ENCODE measurements around the gene TMEM62.

Gene TMEM62

DNA sequence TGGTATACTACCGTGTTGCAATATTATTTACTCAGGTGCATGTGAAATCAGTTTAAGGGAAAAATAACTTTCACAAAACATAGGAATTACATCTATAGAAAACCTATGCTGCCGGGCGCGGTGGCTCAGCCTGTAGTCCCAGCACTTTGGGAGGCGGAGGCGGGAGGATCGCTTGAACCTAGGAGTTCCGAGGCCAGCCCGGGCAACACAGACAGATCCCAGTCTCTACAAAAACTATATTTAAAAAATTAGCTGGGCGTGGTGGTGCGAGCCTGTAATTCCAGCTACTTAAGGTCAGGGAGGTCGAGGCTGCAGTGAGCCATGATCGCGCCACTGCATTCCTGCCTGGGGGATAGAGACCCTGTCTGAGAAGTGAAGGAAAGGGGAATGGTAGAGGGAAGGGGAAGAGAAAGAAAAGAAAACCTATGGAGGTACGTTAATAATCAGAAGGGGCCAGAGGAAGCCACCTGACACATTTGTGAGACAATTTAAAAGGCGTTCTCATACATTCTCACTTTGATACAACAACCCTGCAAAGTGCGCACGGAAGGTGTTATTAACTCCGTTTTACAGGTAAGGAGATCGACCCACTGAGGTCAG, 456 bp upstream of the TMEM62 start:
- no peak overlapping the region for H3K18ac ChIP-seq (ENCODE audit: low read length)
- H3K23ac ChIP-seq (ENCODE audit: low read length): no peak overlapping the region
- no peaks in the 10 kb centered on the region for H3K4me1 ChIP-seq (ENCODE audit: control insufficient read depth, low read depth, low read length)
- H3K56ac ChIP-seq (ENCODE audit: low read length): peak overlapping the region; percentile 85
- H3K27me3 ChIP-seq (ENCODE audit: insufficient read depth, low read length, poor library complexity): peaks cover 5% of the 10 kb centered on the region
- H4K5ac ChIP-seq (ENCODE audit: low read length): no peak overlapping the region
- H3K27ac ChIP-seq (ENCODE audit: low read depth, low read length): no peak overlapping the region
- H2AK5ac ChIP-seq (ENCODE audit: low read length): no peak overlapping the region
- H2BK15ac ChIP-seq (replicated peaks; ENCODE audit: low read depth): no peak overlapping the region
- no peak overlapping the region for H3K4ac ChIP-seq (ENCODE audit: low read depth, low read length)
- no peaks in the 10 kb centered on the region for H3K79me2 ChIP-seq (ENCODE audit: control insufficient read depth, insufficient read depth, low read length)
- no peaks in the 10 kb centered on the region for H3K36me3 ChIP-seq (ENCODE audit: control insufficient read depth, insufficient read depth, low read length)
- WGBS (ENCODE audit: extremely low coverage, insufficient coverage, low lambda C conversion rate): no CpG with 5 or more reads among the region's 20 CpGs
- no peak overlapping the region for H4K8ac ChIP-seq (ENCODE audit: low read depth, low read length)
- H3K4me2 ChIP-seq (ENCODE audit: low read length): peak overlapping the region; percentile 44
- H3K4me3 ChIP-seq (ENCODE audit: low read length): peak overlapping the region; percentile 13
- DNase-seq: no peak
- H2BK5ac ChIP-seq (ENCODE audit: low read length): no peak overlapping the region
- no peaks in the 10 kb centered on the region for H3K79me1 ChIP-seq (ENCODE audit: low read length)
- no peak overlapping the region for H2BK120ac ChIP-seq (ENCODE audit: low read depth, low read length)
- H3K9ac ChIP-seq (ENCODE audit: low read length): peak overlapping the region; percentile 62

DNA sequence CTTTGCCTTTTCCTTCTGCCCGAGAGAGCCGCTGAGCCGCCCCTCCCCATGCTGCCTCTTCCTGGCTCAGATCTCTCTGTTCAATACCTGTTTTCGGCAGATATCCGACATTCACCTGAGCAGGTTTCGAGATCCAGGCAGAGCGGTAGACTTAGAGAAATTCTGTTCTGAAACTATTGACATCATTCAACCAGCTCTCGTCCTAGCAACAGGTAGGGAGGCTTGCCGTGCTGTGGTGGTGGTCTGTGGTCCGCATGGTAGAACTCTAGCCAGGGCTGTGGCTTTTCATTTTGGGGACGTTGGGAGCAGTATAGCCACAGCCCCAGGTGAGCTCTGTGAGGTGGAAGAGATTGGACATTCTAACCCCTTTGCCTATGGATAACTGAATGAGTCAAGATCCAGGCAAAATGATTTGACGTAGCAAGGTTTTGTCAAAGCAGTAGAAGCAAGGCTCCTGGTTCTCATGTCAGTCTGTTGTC, 810 bp downstream of the TMEM62 start:
- Histone ChIP-seq H3K79me2 (ENCODE audit: control insufficient read depth, insufficient read depth, low read length) (no peaks in the 10 kb centered on the region), H3K4me2 (ENCODE audit: low read length) (peak overlapping the region; percentile 67), H4K5ac (ENCODE audit: low read length) (no peak overlapping the region), H3K27me3 (ENCODE audit: insufficient read depth, low read length, poor library complexity) (peaks cover 5% of the 10 kb centered on the region), H3K23ac (ENCODE audit: low read length) (peak overlapping the region; percentile 19), H4K8ac (ENCODE audit: low read depth, low read length) (no peak overlapping the region), H3K4me1 (ENCODE audit: control insufficient read depth, low read depth, low read length) (no peaks in the 10 kb centered on the region), H2BK120ac (ENCODE audit: low read depth, low read length) (no peak overlapping the region), H3K36me3 (ENCODE audit: control insufficient read depth, insufficient read depth, low read length) (no peaks in the 10 kb centered on the region), H2BK5ac (ENCODE audit: low read length) (no peak overlapping the region), H3K4ac (ENCODE audit: low read depth, low read length) (no peak overlapping the region), H3K18ac (ENCODE audit: low read length) (no peak overlapping the region), H3K27ac (ENCODE audit: low read depth, low read length) (no peak overlapping the region), H3K79me1 (ENCODE audit: low read length) (no peaks in the 10 kb centered on the region), H3K9ac (ENCODE audit: low read length) (peak overlapping the region; percentile 62), H3K4me3 (ENCODE audit: low read length) (peak overlapping the region; percentile 13), H3K56ac (ENCODE audit: low read length) (peak overlapping the region; percentile 85), H2BK15ac (replicated peaks; ENCODE audit: low read depth) (no peak overlapping the region), H2AK5ac (ENCODE audit: low read length) (no peak overlapping the region)
- DNase-seq: no peak
- no CpG with 5 or more reads among the region's 12 CpGs for WGBS (ENCODE audit: extremely low coverage, insufficient coverage, low lambda C conversion rate)

DNA sequence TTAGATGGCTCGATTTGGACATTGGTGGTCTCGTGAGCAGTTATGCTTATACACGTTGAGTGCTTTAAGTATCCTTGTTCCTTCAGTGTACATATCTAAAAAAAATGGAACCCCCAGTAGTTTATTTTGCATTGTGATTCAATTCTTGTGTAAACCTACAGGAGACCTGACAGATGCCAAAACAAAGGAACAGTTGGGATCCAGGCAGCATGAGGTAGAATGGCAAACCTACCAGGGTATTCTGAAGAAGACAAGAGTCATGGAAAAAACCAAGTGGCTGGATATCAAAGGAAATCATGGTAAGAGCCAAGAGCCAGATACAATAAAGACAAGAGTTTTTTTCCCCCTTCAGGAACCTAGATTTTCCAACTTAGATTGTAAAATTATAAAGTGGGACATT, 2.0 kb downstream of the TMEM62 start:
- Histone ChIP-seq H3K18ac (ENCODE audit: low read length) (no peak overlapping the region), H2BK5ac (ENCODE audit: low read length) (no peak overlapping the region), H3K79me2 (ENCODE audit: control insufficient read depth, insufficient read depth, low read length) (no peaks in the 10 kb centered on the region), H4K8ac (ENCODE audit: low read depth, low read length) (no peak overlapping the region), H3K9ac (ENCODE audit: low read length) (no peak overlapping the region), H3K4me2 (ENCODE audit: low read length) (no peak overlapping the region), H2AK5ac (ENCODE audit: low read length) (no peak overlapping the region), H3K79me1 (ENCODE audit: low read length) (no peaks in the 10 kb centered on the region), H4K5ac (ENCODE audit: low read length) (no peak overlapping the region), H3K27ac (ENCODE audit: low read depth, low read length) (no peak overlapping the region), H3K4me1 (ENCODE audit: control insufficient read depth, low read depth, low read length) (no peaks in the 10 kb centered on the region), H3K27me3 (ENCODE audit: insufficient read depth, low read length, poor library complexity) (peaks cover 5% of the 10 kb centered on the region), H3K4ac (ENCODE audit: low read depth, low read length) (no peak overlapping the region), H2BK15ac (replicated peaks; ENCODE audit: low read depth) (no peak overlapping the region), H3K56ac (ENCODE audit: low read length) (no peak overlapping the region), H3K23ac (ENCODE audit: low read length) (no peak overlapping the region), H3K36me3 (ENCODE audit: control insufficient read depth, insufficient read depth, low read length) (no peaks in the 10 kb centered on the region), H2BK120ac (ENCODE audit: low read depth, low read length) (no peak overlapping the region), H3K4me3 (ENCODE audit: low read length) (no peak overlapping the region)
- no peak for DNase-seq
- no CpG with 5 or more reads among the region's 3 CpGs for WGBS (ENCODE audit: extremely low coverage, insufficient coverage, low lambda C conversion rate)

DNA sequence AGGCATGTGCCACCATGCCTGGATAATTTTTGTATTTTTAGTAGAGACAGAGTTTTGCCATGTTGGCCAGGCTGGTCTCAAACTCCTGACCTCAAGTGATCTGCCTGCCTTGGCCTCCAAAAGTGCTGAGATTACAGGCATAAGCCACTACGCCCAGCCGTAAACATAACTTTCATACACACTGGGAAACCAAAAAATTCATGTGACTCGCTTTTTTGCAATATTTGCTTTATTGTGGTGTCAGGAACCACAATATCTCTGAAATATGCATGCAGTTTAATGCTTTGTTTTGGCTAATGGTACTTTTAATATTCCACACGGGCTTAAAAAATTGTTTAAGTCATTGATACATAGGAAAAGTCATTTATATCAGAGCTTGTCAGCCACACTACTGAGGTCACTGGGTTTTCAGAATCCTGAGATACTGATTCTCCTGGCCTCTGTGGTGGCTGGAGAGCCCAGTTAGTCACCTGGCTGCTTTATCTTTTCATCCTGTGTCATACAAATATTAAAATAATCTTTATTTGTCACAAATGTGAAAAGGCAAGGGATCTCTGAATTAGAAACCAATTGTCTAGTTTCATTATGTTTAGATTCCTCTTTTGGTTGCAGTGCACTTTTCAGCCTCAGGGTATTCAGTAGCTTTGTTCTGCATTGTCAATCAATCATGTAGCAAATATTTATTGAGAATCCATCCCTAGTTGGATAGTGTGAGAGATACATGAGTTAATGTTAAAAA, 10.0 kb downstream of the TMEM62 start:
- H2BK120ac ChIP-seq (ENCODE audit: low read depth, low read length): no peak overlapping the region
- H3K36me3 ChIP-seq (ENCODE audit: control insufficient read depth, insufficient read depth, low read length): no peaks in the 10 kb centered on the region
- H3K27ac ChIP-seq (ENCODE audit: low read depth, low read length): no peak overlapping the region
- no peaks in the 10 kb centered on the region for H3K4me1 ChIP-seq (ENCODE audit: control insufficient read depth, low read depth, low read length)
- no peak overlapping the region for H3K56ac ChIP-seq (ENCODE audit: low read length)
- H4K8ac ChIP-seq (ENCODE audit: low read depth, low read length): no peak overlapping the region
- no peak overlapping the region for H3K9ac ChIP-seq (ENCODE audit: low read length)
- no peak overlapping the region for H2BK15ac ChIP-seq (replicated peaks; ENCODE audit: low read depth)
- no CpG with 5 or more reads among the region's 4 CpGs for whole genome bisulfite sequencing (ENCODE audit: extremely low coverage, insufficient coverage, low lambda C conversion rate)
- no peak overlapping the region for H3K4me2 ChIP-seq (ENCODE audit: low read length)
- no peak overlapping the region for H4K5ac ChIP-seq (ENCODE audit: low read length)
- H3K79me2 ChIP-seq (ENCODE audit: control insufficient read depth, insufficient read depth, low read length): no peaks in the 10 kb centered on the region
- no peaks in the 10 kb centered on the region for H3K27me3 ChIP-seq (ENCODE audit: insufficient read depth, low read length, poor library complexity)
- DNase-seq: no peak
- no peak overlapping the region for H3K18ac ChIP-seq (ENCODE audit: low read length)
- no peaks in the 10 kb centered on the region for H3K79me1 ChIP-seq (ENCODE audit: low read length)
- H2BK5ac ChIP-seq (ENCODE audit: low read length): no peak overlapping the region
- no peak overlapping the region for H3K4ac ChIP-seq (ENCODE audit: low read depth, low read length)
- H3K4me3 ChIP-seq (ENCODE audit: low read length): no peak overlapping the region
- no peak overlapping the region for H2AK5ac ChIP-seq (ENCODE audit: low read length)
- no peak overlapping the region for H3K23ac ChIP-seq (ENCODE audit: low read length)

DNA sequence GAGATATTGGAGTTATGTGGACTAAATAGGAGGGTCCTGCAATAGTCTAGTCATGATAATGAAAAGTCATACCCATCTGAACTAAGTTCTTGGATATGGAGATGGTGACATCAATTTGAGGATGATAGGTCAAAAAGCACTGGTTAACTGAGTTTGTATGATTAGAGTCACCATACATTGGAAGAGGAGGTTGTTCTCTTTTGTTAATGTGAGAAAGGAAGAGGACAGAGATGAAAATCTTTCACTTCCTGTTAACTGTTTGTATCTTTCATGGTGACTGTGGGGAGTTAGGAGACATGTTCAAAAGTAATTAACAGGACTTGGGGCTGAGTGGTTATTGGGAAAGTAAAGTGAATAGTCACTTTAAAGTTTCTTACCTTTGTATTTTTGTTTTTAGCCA, 11.1 kb downstream of the TMEM62 start:
- Histone ChIP-seq H3K4ac (ENCODE audit: low read depth, low read length) (no peak overlapping the region), H4K8ac (ENCODE audit: low read depth, low read length) (no peak overlapping the region), H3K79me1 (ENCODE audit: low read length) (no peaks in the 10 kb centered on the region), H2BK15ac (replicated peaks; ENCODE audit: low read depth) (no peak overlapping the region), H3K27ac (ENCODE audit: low read depth, low read length) (no peak overlapping the region), H2BK5ac (ENCODE audit: low read length) (no peak overlapping the region), H3K23ac (ENCODE audit: low read length) (no peak overlapping the region), H3K4me2 (ENCODE audit: low read length) (no peak overlapping the region), H3K18ac (ENCODE audit: low read length) (no peak overlapping the region), H3K4me1 (ENCODE audit: control insufficient read depth, low read depth, low read length) (no peaks in the 10 kb centered on the region), H3K4me3 (ENCODE audit: low read length) (no peak overlapping the region), H2AK5ac (ENCODE audit: low read length) (no peak overlapping the region), H3K27me3 (ENCODE audit: insufficient read depth, low read length, poor library complexity) (no peaks in the 10 kb centered on the region), H3K56ac (ENCODE audit: low read length) (no peak overlapping the region), H3K9ac (ENCODE audit: low read length) (no peak overlapping the region), H3K36me3 (ENCODE audit: control insufficient read depth, insufficient read depth, low read length) (no peaks in the 10 kb centered on the region), H2BK120ac (ENCODE audit: low read depth, low read length) (no peak overlapping the region), H4K5ac (ENCODE audit: low read length) (no peak overlapping the region), H3K79me2 (ENCODE audit: control insufficient read depth, insufficient read depth, low read length) (no peaks in the 10 kb centered on the region)
- no peak for DNase-seq

All from mesendoderm (in vitro differentiated cells).